Tibial nerve (tissue), 4 donors: ENCODE measurements around the gene DRAM1.

Source experiments
- EP300 ChIP-seq, 2 donors: sonication (generic); formaldehyde crosslinking; IDR thresholded peaks; one replicate each; pipeline ENCODE4 v1.6.1; 2017; ENCODE audit warnings: antibody characterized with exemption in 2 of 2, mild to moderate bottlenecking in 1 of 2
- POLR2A ChIP-seq, 2 donors: fragments of 450-650 bp; IDR thresholded peaks; one replicate each; pipeline ENCODE4 v1.6.1; 2017; ENCODE audit warnings: antibody characterized with exemption in 2 of 2, mild to moderate bottlenecking in 2 of 2, moderate library complexity in 2 of 2
- TF ChIP-seq, protein P1 (sequence below), 5 experiments: fragments of 200-600 bp in 3 of 5; fragments of 450-650 bp in 2 of 5; sonication (generic) in 3 of 5; IDR thresholded peaks; one replicate each; pipeline ENCODE4 v1.5.1; 2016 to 2019; ENCODE audit warnings: antibody characterized with exemption in 5 of 5, mild to moderate bottlenecking in 3 of 5, moderate library complexity in 2 of 5

DNA sequence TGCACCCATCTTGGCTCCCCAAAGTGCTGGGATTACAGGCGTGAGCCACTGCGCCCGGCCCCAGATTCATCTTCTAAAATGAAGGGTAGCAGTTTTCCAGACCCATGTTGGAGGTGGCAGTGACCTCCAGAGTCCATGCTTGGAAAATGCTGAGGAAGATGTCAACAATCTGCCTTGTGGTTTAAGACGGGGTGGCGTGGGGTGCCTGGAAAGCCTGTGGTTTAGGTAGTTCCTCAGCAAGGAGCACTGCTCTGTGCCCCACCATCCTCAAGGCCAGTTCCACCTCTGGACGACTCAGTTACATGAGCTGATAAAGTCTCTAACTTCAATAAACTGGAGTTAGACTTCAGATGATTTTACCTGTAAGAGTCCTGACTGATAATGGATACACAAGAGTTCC, 48.6 kb downstream of the DRAM1 start:
- no peak for TF ChIP-seq POLR2A (IDR thresholded peaks at IDR 0.05)
- TF ChIP-seq, protein P1, sequence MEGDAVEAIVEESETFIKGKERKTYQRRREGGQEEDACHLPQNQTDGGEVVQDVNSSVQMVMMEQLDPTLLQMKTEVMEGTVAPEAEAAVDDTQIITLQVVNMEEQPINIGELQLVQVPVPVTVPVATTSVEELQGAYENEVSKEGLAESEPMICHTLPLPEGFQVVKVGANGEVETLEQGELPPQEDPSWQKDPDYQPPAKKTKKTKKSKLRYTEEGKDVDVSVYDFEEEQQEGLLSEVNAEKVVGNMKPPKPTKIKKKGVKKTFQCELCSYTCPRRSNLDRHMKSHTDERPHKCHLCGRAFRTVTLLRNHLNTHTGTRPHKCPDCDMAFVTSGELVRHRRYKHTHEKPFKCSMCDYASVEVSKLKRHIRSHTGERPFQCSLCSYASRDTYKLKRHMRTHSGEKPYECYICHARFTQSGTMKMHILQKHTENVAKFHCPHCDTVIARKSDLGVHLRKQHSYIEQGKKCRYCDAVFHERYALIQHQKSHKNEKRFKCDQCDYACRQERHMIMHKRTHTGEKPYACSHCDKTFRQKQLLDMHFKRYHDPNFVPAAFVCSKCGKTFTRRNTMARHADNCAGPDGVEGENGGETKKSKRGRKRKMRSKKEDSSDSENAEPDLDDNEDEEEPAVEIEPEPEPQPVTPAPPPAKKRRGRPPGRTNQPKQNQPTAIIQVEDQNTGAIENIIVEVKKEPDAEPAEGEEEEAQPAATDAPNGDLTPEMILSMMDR (IDR thresholded peaks at IDR 0.05): no peak
- no peak for TF ChIP-seq EP300 (IDR thresholded peaks at IDR 0.05)
